SK-N-MC (cell line): ENCODE results near the gene CHTOP.
"Not testable (repeated sequence)": the region's sequence is repeated elsewhere in the genome, so short reads cannot be mapped to it uniquely, and the experiment has no call there.

Source experiments
- DNase-seq: peaks from one replicate; pipeline ENCODE4 v3.0.0-alpha.2; 2011; ENCODE audit warnings: low read depth, low spot score
- H3K27ac ChIP-seq: fragments of 200-600 bp; sonication (generic); 2 replicates; pipeline ENCODE4 v1.5.1; 2016; ENCODE audit warnings: mixed run types
- H3K36me3 ChIP-seq: fragments of 200-600 bp; sonication (generic); 2 replicates; pipeline ENCODE4 v1.6.1; 2017; ENCODE audit warnings: antibody characterized with exemption, low read length, mixed read lengths; ENCODE audit not compliant: insufficient read depth
- H3K4me3 ChIP-seq: fragments of 200-600 bp; sonication (generic); 2 replicates; pipeline ENCODE4 v1.5.1; 2016
- H3K9ac ChIP-seq: fragments of 200-600 bp; sonication (generic); 2 replicates; pipeline ENCODE4 v1.8.0; 2017; ENCODE audit warnings: mixed run types, mixed read lengths; ENCODE audit not compliant: insufficient read length
- H3K9me3 ChIP-seq: fragments of 200-600 bp; sonication (generic); 2 replicates; pipeline ENCODE4 v1.6.1; 2017; ENCODE audit warnings: low read depth, mild to moderate bottlenecking, antibody characterized with exemption, low read length, moderate library complexity, mixed read lengths
- EZH2 ChIP-seq: fragments of 200-600 bp; sonication (generic); IDR thresholded peaks from one replicate; pipeline ENCODE4 v1.6.1; 2017; ENCODE audit warnings: antibody characterized with exemption
- FOXP2 ChIP-seq: optimal IDR thresholded peaks from 2 replicates; pipeline ENCODE3; 2011; ENCODE audit warnings: mild to moderate bottlenecking, moderate library complexity; ENCODE audit not compliant: insufficient read depth; ENCODE audit errors: extremely low read length, control extremely low read depth
- POLR2AphosphoS5 ChIP-seq: IDR thresholded peaks from 2 replicates; pipeline ENCODE4 v1.6.1; 2012; ENCODE audit warnings: mild to moderate bottlenecking, low read depth, low read length, borderline replicate concordance

The CHTOP gene

GRCh38 chr1:153659656-153660055 lies 25.8 kb downstream of the CHTOP start:
- Histone ChIP-seq H3K9ac (peak overlapping the region; percentile 91), H3K36me3 (peaks cover 41% of the 10 kb centered on the region), H3K4me3 (peak overlapping the region; percentile 99), H3K9me3 (no peaks in the 10 kb centered on the region), H3K27ac (no peak overlapping the region)
- TF ChIP-seq FOXP2 (no peak), POLR2AphosphoS5 (no peak), EZH2 (no peak)
- DNase-seq: no peak

- H3K9me3 ChIP-seq: no peaks in the 10 kb centered on the region
- DNase-seq: peak; percentile 47
- H3K27ac ChIP-seq: peak overlapping the region; percentile 85
- peak overlapping the region; percentile 33 for H3K4me3 ChIP-seq
- H3K36me3 ChIP-seq: peaks cover 56% of the 10 kb centered on the region
- peak overlapping the region; percentile 19 for H3K9ac ChIP-seq
- peak; percentile 56; the same call in 1 of the 2 replicates for TF ChIP-seq POLR2AphosphoS5
- TF ChIP-seq FOXP2: no peak
- no peak for TF ChIP-seq EZH2
Observed at GRCh38 chr1:153661111-153661708, 27.3 kb downstream of the CHTOP start.

- Histone ChIP-seq H3K9ac (no peak overlapping the region), H3K4me3 (no peak overlapping the region), H3K9me3 (no peaks in the 10 kb centered on the region), H3K36me3 (peaks cover 67% of the 10 kb centered on the region), H3K27ac (peak overlapping the region; percentile 85)
- no peak for DNase-seq
- no peak for TF ChIP-seq EZH2
- TF ChIP-seq POLR2AphosphoS5: no peak
- TF ChIP-seq FOXP2: no peak
Observed at GRCh38 chr1:153662269-153662668, 28.4 kb downstream of the CHTOP start.

- DNase-seq: no peak
- Histone ChIP-seq H3K9ac (no peak overlapping the region), H3K4me3 (no peak overlapping the region), H3K9me3 (no peaks in the 10 kb centered on the region), H3K27ac (peak overlapping the region; percentile 85), H3K36me3 (peaks cover 76% of the 10 kb centered on the region)
- peak; percentile 13; the same call in 1 of the 2 replicates for TF ChIP-seq POLR2AphosphoS5
- TF ChIP-seq EZH2: no peak
Observed at GRCh38 chr1:153663211-153663610, 29.3 kb downstream of the CHTOP start.

- Histone ChIP-seq H3K27ac (no peak overlapping the region), H3K4me3 (no peak overlapping the region), H3K9me3 (no peaks in the 10 kb centered on the region), H3K9ac (peak overlapping the region; percentile 26), H3K36me3 (peaks cover 78% of the 10 kb centered on the region)
- DNase-seq: no peak
- TF ChIP-seq FOXP2 (no peak), EZH2 (no peak), POLR2AphosphoS5 (no peak)
Observed at GRCh38 chr1:153667439-153667838, 33.6 kb downstream of the CHTOP start.

- peaks cover 66% of the 10 kb centered on the region for H3K36me3 ChIP-seq
- not testable (repeated sequence) for H3K9me3 ChIP-seq, H3K4me3 ChIP-seq, H3K27ac ChIP-seq, H3K9ac ChIP-seq, DNase-seq
Observed at GRCh38 chr1:153668672-153669071, 34.8 kb downstream of the CHTOP start.

GRCh38 chr1:153669606-153670005 lies 35.7 kb downstream of the CHTOP start:
- peaks cover 56% of the 10 kb centered on the region for H3K36me3 ChIP-seq
- H3K4me3 ChIP-seq: peak overlapping the region; percentile 92
- TF ChIP-seq POLR2AphosphoS5: no peak
- TF ChIP-seq FOXP2: no peak
- TF ChIP-seq EZH2: no peak
- DNase-seq: no peak
- H3K9ac ChIP-seq: peak overlapping the region; percentile 99
- H3K27ac ChIP-seq: no peak overlapping the region
- H3K9me3 ChIP-seq: no peaks in the 10 kb centered on the region

GRCh38 chr1:153670257-153670858 lies 36.5 kb downstream of the CHTOP start:
- H3K4me3 ChIP-seq: peak overlapping the region; percentile 92
- H3K9ac ChIP-seq: peak overlapping the region; percentile 99
- no peak for DNase-seq
- TF ChIP-seq EZH2: no peak
- TF ChIP-seq FOXP2: no peak
- TF ChIP-seq POLR2AphosphoS5: no peak
- H3K9me3 ChIP-seq: no peaks in the 10 kb centered on the region
- H3K27ac ChIP-seq: peak overlapping the region; percentile 80
- peaks cover 49% of the 10 kb centered on the region for H3K36me3 ChIP-seq
